ENCODE data around the gene FLRT2.

DNA sequence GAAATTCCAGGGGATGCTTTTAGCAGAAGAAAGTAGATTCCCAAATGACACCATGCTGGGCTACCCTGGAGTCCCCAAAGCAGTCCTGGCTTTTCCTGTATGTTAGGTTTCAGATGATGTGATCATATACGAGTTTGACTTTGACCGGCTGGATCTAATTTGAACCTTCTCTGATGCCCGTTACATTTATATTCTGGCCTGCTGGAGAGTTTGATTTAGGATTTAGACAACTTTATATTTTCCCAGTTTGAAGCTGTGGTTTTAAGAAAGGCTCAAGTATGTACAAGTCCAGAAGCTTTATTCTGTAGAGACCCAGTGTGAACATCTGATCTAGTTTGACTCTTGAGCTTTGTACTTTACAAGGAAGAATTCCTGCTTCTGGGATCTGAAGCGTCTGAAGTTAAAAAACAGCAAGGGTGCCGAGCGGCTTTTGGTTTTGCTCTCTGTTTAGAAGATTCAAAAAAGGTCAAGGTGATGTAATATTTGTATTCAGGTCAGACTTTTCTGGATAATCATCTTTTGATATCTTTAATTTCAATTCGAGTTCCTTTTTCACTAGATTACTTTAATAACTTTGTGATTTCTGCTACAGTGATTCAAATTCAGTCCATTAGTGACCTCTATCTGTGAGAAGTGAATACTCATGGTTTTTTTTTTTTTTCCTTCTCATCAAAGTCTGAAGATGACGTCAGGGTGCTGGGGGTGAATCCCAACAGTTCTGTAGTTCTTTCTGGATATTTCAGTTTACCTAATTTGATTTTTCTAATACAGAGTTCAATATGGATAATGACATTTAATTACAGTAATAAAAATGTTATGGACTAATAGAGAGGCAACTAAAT is 6.3 kb downstream of the FLRT2 start:
- TF ChIP-seq, protein P1, sequence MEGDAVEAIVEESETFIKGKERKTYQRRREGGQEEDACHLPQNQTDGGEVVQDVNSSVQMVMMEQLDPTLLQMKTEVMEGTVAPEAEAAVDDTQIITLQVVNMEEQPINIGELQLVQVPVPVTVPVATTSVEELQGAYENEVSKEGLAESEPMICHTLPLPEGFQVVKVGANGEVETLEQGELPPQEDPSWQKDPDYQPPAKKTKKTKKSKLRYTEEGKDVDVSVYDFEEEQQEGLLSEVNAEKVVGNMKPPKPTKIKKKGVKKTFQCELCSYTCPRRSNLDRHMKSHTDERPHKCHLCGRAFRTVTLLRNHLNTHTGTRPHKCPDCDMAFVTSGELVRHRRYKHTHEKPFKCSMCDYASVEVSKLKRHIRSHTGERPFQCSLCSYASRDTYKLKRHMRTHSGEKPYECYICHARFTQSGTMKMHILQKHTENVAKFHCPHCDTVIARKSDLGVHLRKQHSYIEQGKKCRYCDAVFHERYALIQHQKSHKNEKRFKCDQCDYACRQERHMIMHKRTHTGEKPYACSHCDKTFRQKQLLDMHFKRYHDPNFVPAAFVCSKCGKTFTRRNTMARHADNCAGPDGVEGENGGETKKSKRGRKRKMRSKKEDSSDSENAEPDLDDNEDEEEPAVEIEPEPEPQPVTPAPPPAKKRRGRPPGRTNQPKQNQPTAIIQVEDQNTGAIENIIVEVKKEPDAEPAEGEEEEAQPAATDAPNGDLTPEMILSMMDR (IDR thresholded peaks at IDR 0.05) = no peak
- no peak for TF ChIP-seq EZH2 (IDR thresholded peaks at IDR 0.05; ENCODE audit: borderline replicate concordance, insufficient read depth, low read depth, low read length, poor library complexity, severe bottlenecking)

All from B cell (primary cell).